Activated CD4-positive, alpha-beta T cell treated with anti-CD3 and anti-CD28 coated beads, Interleukin-2, amount 50 U/mL, for 24 hours (primary cell): Measurements from ENCODE around the gene PPFIA2.

ENCODE experiments used
- DNase-seq, 2 donors: peaks; one replicate each; pipeline ENCODE4 v3.0.0-alpha.2; 2020; ENCODE audit warnings: low read depth in 1 of 2, low spot score in 1 of 2

PPFIA2 gene

GRCh38 chr12:81558031-81558430 lies 201.1 kb downstream of the PPFIA2 start:
- no peak for DNase-seq

GRCh38 chr12:81546811-81547210 lies 212.3 kb downstream of the PPFIA2 start:
- no peak for DNase-seq

- DNase-seq = no peak
Observed at GRCh38 chr12:81543621-81544139, 215.5 kb downstream of the PPFIA2 start.

GRCh38 chr12:81542065-81543010 lies 216.8 kb downstream of the PPFIA2 start:
- DNase-seq = no peak

- no peak for DNase-seq
Observed at GRCh38 chr12:81541121-81541520, 218.0 kb downstream of the PPFIA2 start.

GRCh38 chr12:81539279-81539678 lies 219.9 kb downstream of the PPFIA2 start:
- no peak for DNase-seq

GRCh38 chr12:81533054-81533453 lies 226.1 kb downstream of the PPFIA2 start:
- DNase-seq = no peak

- DNase-seq = no peak
Observed at GRCh38 chr12:81530352-81530751, 228.8 kb downstream of the PPFIA2 start.

GRCh38 chr12:81520064-81520945 lies 238.8 kb downstream of the PPFIA2 start:
- DNase-seq = no peak

- no peak for DNase-seq
Observed at GRCh38 chr12:81518638-81519037, 240.5 kb downstream of the PPFIA2 start.

GRCh38 chr12:81517296-81517695 lies 241.9 kb downstream of the PPFIA2 start:
- DNase-seq = no peak

GRCh38 chr12:81502912-81503695 lies 256.0 kb downstream of the PPFIA2 start:
- DNase-seq = no peak

- no peak for DNase-seq
Observed at GRCh38 chr12:81500788-81501187, 258.4 kb downstream of the PPFIA2 start.

- no peak for DNase-seq
Observed at GRCh38 chr12:81499809-81500208, 259.3 kb downstream of the PPFIA2 start.

GRCh38 chr12:81492131-81492720 lies 266.9 kb downstream of the PPFIA2 start:
- DNase-seq = no peak

- DNase-seq = no peak
Observed at GRCh38 chr12:81472934-81473333, 286.2 kb downstream of the PPFIA2 start.

GRCh38 chr12:81470923-81471322 lies 288.2 kb downstream of the PPFIA2 start:
- DNase-seq = no peak

GRCh38 chr12:81468206-81468605 lies 290.9 kb downstream of the PPFIA2 start:
- DNase-seq = no peak

GRCh38 chr12:81465876-81466275 lies 293.3 kb downstream of the PPFIA2 start:
- no peak for DNase-seq

- no peak for DNase-seq
Observed at GRCh38 chr12:81465191-81465590, 294.0 kb downstream of the PPFIA2 start.
